ENCODE measurements around the gene MOSMO. TPM values are rescaled to one million over a fixed set of nuclear protein-coding genes. Genes with fewer than 3 reads are reported as not detected.

The MOSMO gene
- total RNA-seq, 1 experiment from 2014 or later, result 27.6 TPM

DNA sequence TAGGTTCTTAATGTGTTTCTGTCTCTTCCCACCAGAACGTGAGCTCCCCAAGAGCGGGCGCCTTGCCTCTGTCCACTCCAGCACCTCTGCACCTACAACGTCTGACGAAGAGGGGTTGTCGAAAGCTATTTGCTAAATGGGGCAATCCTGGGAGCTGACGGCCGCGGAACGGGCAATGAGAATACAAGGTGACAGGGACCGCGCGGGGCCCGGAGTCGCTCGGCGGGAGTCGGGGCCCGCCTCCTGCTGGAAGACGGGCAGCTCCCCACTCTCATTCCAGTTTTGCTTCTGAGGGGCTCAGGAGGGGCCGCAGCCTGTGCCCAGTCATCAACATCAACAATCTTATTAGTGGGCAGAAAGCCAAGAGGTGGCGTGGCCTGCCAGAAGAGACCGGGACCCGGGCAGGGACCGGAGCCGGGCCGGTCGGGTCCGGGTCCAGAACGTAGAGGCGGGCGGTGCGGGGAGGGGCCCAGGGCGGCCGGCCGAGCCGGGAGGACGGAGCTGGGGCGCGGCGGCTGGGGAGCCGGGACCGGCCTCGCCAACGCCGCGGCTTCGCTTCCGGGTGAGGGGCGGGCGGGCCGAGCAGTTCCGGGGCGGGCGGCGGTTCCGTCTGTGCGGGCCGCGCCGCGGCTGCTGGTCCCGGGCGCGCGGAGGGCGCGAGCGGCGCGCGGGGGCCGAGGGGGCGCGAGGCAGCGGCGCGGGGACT lies at the start of gene MOSMO (continued):
- TF ChIP-seq EZH2phosphoT487 (IDR thresholded peaks at IDR 0.05; ENCODE audit: borderline replicate concordance), result no peak
- no peak for TF ChIP-seq EGR1 (IDR thresholded peaks at IDR 0.05; ENCODE audit: low read depth)
- no peak for TF ChIP-seq SRF (IDR thresholded peaks at IDR 0.05; ENCODE audit: low read depth)
- TF ChIP-seq YY1 (IDR thresholded peaks at IDR 0.05; ENCODE audit: extremely low read depth, insufficient replicate concordance, low read depth, low read length), result no peak
- TF ChIP-seq, protein P1, sequence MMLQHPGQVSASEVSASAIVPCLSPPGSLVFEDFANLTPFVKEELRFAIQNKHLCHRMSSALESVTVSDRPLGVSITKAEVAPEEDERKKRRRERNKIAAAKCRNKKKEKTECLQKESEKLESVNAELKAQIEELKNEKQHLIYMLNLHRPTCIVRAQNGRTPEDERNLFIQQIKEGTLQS (IDR thresholded peaks at IDR 0.05), result no peak
- no peak for TF ChIP-seq JUND (IDR thresholded peaks at IDR 0.05)

DNA sequence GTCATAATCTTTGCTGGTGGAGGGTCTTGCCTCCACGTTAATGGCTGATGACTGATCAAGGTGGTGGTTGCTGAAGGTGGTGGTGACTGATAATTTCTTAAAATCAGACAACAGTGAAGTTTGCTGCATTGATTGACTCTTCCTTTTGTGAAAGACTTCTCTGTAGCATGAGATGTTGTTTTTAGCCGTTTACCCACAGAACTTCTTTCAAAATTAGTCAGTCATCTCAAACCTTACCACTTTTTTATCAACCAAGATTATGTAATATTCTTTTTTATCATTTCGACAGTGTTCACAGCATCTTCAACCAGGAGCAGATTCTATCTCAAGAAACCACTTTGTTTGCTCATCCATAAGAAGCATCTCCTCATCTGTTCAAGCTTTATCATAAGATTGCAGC lies 48.9 kb upstream of the MOSMO start:
- Histone ChIP-seq H3K36me3 (ENCODE audit: control insufficient read depth in 1 of 2, insufficient read depth in 2 of 2, low read length in 2 of 2) (peaks cover 54 to 64% of the 10 kb centered on the region in 2 experiments), H3K4me3 (replicated peaks in 1 of 2; ENCODE audit: low read depth in 1 of 2, low read length in 2 of 2) (no peak overlapping the region), H3K4me1 (ENCODE audit: control insufficient read depth in 1 of 2, insufficient read depth in 2 of 2, low read length in 2 of 2) (peaks cover 2 to 6% of the 10 kb centered on the region in 2 experiments; a peak in 3 of 4 replicates), H3K27ac (ENCODE audit: low read depth, low read length) (no peak overlapping the region), H3K9me3 (ENCODE audit: control insufficient read depth in 1 of 2, insufficient read depth in 1 of 2, low read depth in 1 of 2, low read length in 2 of 2) (no peaks in the 10 kb centered on the region), H3K27me3 (ENCODE audit: insufficient read depth, low read length) (no peaks in the 10 kb centered on the region), H3K9ac (ENCODE audit: low read length) (no peak overlapping the region), H3K4me2 (ENCODE audit: low read length) (no peak overlapping the region), H3K79me2 (ENCODE audit: insufficient read depth, low read length) (peaks cover 45% of the 10 kb centered on the region), H2AFZ (ENCODE audit: low read depth, low read length, poor library complexity, severe bottlenecking) (no peak overlapping the region), H4K20me1 (ENCODE audit: insufficient read depth) (no peaks in the 10 kb centered on the region), H3K9me2 (ENCODE audit: insufficient read depth) (no peaks in the 10 kb centered on the region)
- BruUV-seq (replicated peaks), result no TSS peak
- ChIA-PET RAD21 (ENCODE audit: low non-redundant PET in 1 of 2, low total read pairs in 2 of 2, uncharacterized antibody in 2 of 2, unreplicated experiment in 2 of 2) (no interaction called here), CTCF (no interaction called here), POLR2A (no interaction called here)
- ATAC-seq, result no peak
- TF ChIP-seq POLR2A (IDR thresholded peaks at IDR 0.05; ENCODE audit: borderline replicate concordance, extremely low read depth, insufficient read depth, insufficient read length) (no peak), ZFX (IDR thresholded peaks at IDR 0.05) (no peak)
- TF ChIP-seq, protein P2, sequence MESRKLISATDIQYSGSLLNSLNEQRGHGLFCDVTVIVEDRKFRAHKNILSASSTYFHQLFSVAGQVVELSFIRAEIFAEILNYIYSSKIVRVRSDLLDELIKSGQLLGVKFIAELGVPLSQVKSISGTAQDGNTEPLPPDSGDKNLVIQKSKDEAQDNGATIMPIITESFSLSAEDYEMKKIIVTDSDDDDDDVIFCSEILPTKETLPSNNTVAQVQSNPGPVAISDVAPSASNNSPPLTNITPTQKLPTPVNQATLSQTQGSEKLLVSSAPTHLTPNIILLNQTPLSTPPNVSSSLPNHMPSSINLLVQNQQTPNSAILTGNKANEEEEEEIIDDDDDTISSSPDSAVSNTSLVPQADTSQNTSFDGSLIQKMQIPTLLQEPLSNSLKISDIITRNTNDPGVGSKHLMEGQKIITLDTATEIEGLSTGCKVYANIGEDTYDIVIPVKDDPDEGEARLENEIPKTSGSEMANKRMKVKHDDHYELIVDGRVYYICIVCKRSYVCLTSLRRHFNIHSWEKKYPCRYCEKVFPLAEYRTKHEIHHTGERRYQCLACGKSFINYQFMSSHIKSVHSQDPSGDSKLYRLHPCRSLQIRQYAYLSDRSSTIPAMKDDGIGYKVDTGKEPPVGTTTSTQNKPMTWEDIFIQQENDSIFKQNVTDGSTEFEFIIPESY (IDR thresholded peaks at IDR 0.05; ENCODE audit: extremely low read depth, insufficient replicate concordance, low read length), result no peak
- DNase-seq (ENCODE audit: low read depth, low spot score), result no peak
- intact Hi-C loops (cut with micrococcal nuclease), result no loop called here
